HG02885 (cell line): ENCODE data around the gene LMNTD2.
A peak's percentile ranks its signal among the peaks of the same experiment; 100 is the strongest.
"Not testable (repeated sequence)": the region's sequence is repeated elsewhere in the genome, so short reads cannot be mapped to it uniquely, and the experiment has no call there.

ENCODE experiments used
- ATAC-seq: cut with Tn5 transposase; IDR thresholded peaks from one replicate; pipeline ENCODE4 v1.9.1; 2021; ENCODE audit warnings: mild to moderate bottlenecking; ENCODE audit not compliant: unreplicated experiment, poor library complexity

The LMNTD2 gene

GRCh38 chr11:589798-590197 lies 29.3 kb upstream of the LMNTD2 start:
- no peak for ATAC-seq

- no peak for ATAC-seq
Measured at GRCh38 chr11:587978-588380, 27.4 kb upstream of the LMNTD2 start.

- no peak for ATAC-seq
Measured at GRCh38 chr11:587546-587945, 27.0 kb upstream of the LMNTD2 start.

- ATAC-seq = no peak
Measured at GRCh38 chr11:586376-587316, 26.1 kb upstream of the LMNTD2 start.

- ATAC-seq = no peak
Measured at GRCh38 chr11:584287-584686, 23.7 kb upstream of the LMNTD2 start.

GRCh38 chr11:581752-582151 lies 21.2 kb upstream of the LMNTD2 start:
- ATAC-seq = no peak

GRCh38 chr11:581342-581741 lies 20.8 kb upstream of the LMNTD2 start:
- ATAC-seq = no peak

GRCh38 chr11:579830-580601 lies 19.5 kb upstream of the LMNTD2 start:
- ATAC-seq = no peak

- ATAC-seq = no peak
Measured at GRCh38 chr11:578276-579035, 17.9 kb upstream of the LMNTD2 start.

GRCh38 chr11:577611-577894 lies 17.0 kb upstream of the LMNTD2 start:
- ATAC-seq = no peak

- no peak for ATAC-seq
Measured at GRCh38 chr11:576811-577610, 16.5 kb upstream of the LMNTD2 start.

- ATAC-seq = peak; percentile 83
Measured at GRCh38 chr11:575996-576768, 15.6 kb upstream of the LMNTD2 start, which contains the start of gene PHRF1. TSS of gene PHRF1 (plus strand) at chr11:576470. CDS start at chr11:581513, 5,043 bp downstream.

- peak; percentile 45 for ATAC-seq
Measured at GRCh38 chr11:575313-575995, 14.9 kb upstream of the LMNTD2 start.

- ATAC-seq = no peak
Measured at GRCh38 chr11:574632-575312, 14.2 kb upstream of the LMNTD2 start.

- ATAC-seq = not testable (repeated sequence)
Measured at GRCh38 chr11:574031-574570, 13.6 kb upstream of the LMNTD2 start.

GRCh38 chr11:573146-573759 lies 12.7 kb upstream of the LMNTD2 start:
- no peak for ATAC-seq

- no peak for ATAC-seq
Measured at GRCh38 chr11:571802-572185, 11.3 kb upstream of the LMNTD2 start.
